GM12872 (cell line): ENCODE data around the gene DMAC2.

Experiments used
- TF ChIP-seq, protein P1 (sequence below): IDR thresholded peaks from 3 replicates; pipeline ENCODE4 v1.5.1; 2011; ENCODE audit warnings: low read depth, mild to moderate bottlenecking, low read length, moderate library complexity; ENCODE audit not compliant: insufficient read depth

Gene DMAC2

GRCh38 chr19:41412953-41413352 lies 26.8 kb downstream of the DMAC2 start:
- TF ChIP-seq, protein P1, sequence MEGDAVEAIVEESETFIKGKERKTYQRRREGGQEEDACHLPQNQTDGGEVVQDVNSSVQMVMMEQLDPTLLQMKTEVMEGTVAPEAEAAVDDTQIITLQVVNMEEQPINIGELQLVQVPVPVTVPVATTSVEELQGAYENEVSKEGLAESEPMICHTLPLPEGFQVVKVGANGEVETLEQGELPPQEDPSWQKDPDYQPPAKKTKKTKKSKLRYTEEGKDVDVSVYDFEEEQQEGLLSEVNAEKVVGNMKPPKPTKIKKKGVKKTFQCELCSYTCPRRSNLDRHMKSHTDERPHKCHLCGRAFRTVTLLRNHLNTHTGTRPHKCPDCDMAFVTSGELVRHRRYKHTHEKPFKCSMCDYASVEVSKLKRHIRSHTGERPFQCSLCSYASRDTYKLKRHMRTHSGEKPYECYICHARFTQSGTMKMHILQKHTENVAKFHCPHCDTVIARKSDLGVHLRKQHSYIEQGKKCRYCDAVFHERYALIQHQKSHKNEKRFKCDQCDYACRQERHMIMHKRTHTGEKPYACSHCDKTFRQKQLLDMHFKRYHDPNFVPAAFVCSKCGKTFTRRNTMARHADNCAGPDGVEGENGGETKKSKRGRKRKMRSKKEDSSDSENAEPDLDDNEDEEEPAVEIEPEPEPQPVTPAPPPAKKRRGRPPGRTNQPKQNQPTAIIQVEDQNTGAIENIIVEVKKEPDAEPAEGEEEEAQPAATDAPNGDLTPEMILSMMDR: no peak

GRCh38 chr19:41411968-41412265 lies 27.8 kb downstream of the DMAC2 start:
- TF ChIP-seq, protein P1: no peak

GRCh38 chr19:41411100-41411967 lies 28.4 kb downstream of the DMAC2 start:
- TF ChIP-seq, protein P1: no peak

- TF ChIP-seq, protein P1: no peak
These were observed 29.2 kb downstream of the DMAC2 start for GRCh38 chr19:41410336-41411054.

DNA sequence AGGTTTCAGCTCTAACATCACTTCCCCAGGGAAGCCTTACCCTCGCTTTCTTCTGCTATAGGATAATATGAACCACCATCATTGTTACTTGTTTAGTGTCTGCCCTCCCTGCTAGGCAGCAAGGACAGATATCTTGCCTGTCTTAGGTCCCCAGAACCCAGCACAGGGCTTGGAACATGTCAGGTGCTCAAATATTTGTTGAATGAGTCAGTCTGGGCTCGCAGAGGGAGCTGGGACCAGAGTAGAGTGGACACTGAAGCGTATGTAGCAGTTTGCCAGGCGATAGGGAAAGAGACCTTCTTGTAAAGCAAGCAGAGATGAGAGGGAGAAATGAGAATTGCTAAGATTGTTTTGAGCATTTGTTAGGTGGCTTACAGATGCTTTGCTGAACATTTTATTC lies 30.4 kb downstream of the DMAC2 start:
- TF ChIP-seq, protein P1: no peak

- TF ChIP-seq, protein P1: no peak
These were observed 31.5 kb downstream of the DMAC2 start for GRCh38 chr19:41408256-41408655.

GRCh38 chr19:41407271-41407670 lies 32.4 kb downstream of the DMAC2 start:
- TF ChIP-seq, protein P1: no peak
